ENCODE results near the gene RGS17.

- TF ChIP-seq CREB1 (IDR thresholded peaks at IDR 0.05; ENCODE audit: low read depth): no peak
- no peak for TF ChIP-seq CEBPB (IDR thresholded peaks at IDR 0.05)
- no peak for TF ChIP-seq ZBTB7A (IDR thresholded peaks at IDR 0.05; ENCODE audit: low read depth)
- no peak for TF ChIP-seq EP300 (IDR thresholded peaks at IDR 0.05; ENCODE audit: borderline replicate concordance)
These were observed 15.3 kb upstream of the RGS17 start for GRCh38 chr6:153146413-153146812.
